ENCODE results near the gene KRTAP10-3.
A peak's percentile ranks its signal among the peaks of the same experiment; 100 is the strongest.
"Not testable (repeated sequence)": the region's sequence is repeated elsewhere in the genome, so short reads cannot be mapped to it uniquely, and the experiment has no call there.

KRTAP10-3 gene

GRCh38 chr21:44572959-44573583, 14.5 kb upstream of the KRTAP10-3 start:
- TF ChIP-seq JUND (IDR thresholded peaks at IDR 0.05; ENCODE audit: low read depth), result no peak
- in situ Hi-C loops (cut with HindIII; ENCODE audit: low pct_unique_long_range_greater_than_20kb, low sequenced_read_pairs), result no loop called here
- DNase-seq (ENCODE audit: low read depth in 1 of 2, low spot score in 1 of 2), result peak; percentile 55 to 61

GRCh38 chr21:44571844-44572782, 13.5 kb upstream of the KRTAP10-3 start:
- no peak for DNase-seq (ENCODE audit: low read depth in 1 of 2, low spot score in 1 of 2)
- in situ Hi-C loops (cut with HindIII; ENCODE audit: low pct_unique_long_range_greater_than_20kb, low sequenced_read_pairs), result no loop called here
- no peak for TF ChIP-seq JUND (IDR thresholded peaks at IDR 0.05; ENCODE audit: low read depth)

- DNase-seq (ENCODE audit: low read depth in 1 of 2, low spot score in 1 of 2), result no peak
- TF ChIP-seq JUND (IDR thresholded peaks at IDR 0.05; ENCODE audit: low read depth), result no peak
- in situ Hi-C loops (cut with HindIII; ENCODE audit: low pct_unique_long_range_greater_than_20kb, low sequenced_read_pairs), result no loop called here
Measured at GRCh38 chr21:44571296-44571695, 12.7 kb upstream of the KRTAP10-3 start.

- no peak for TF ChIP-seq JUND (IDR thresholded peaks at IDR 0.05; ENCODE audit: low read depth)
- no peak for DNase-seq (ENCODE audit: low read depth in 1 of 2, low spot score in 1 of 2)
- in situ Hi-C loops (cut with HindIII; ENCODE audit: low pct_unique_long_range_greater_than_20kb, low sequenced_read_pairs), result no loop called here
Measured at GRCh38 chr21:44569861-44570517, 11.4 kb upstream of the KRTAP10-3 start.

- in situ Hi-C loops (cut with HindIII; ENCODE audit: low pct_unique_long_range_greater_than_20kb, low sequenced_read_pairs), result no loop called here
- DNase-seq (ENCODE audit: low read depth in 1 of 2, low spot score in 1 of 2), result no peak
- no peak for TF ChIP-seq JUND (IDR thresholded peaks at IDR 0.05; ENCODE audit: low read depth)
Measured at GRCh38 chr21:44568667-44569556, 10.3 kb upstream of the KRTAP10-3 start.

- no peak for TF ChIP-seq JUND (IDR thresholded peaks at IDR 0.05; ENCODE audit: low read depth)
- no peak for DNase-seq (ENCODE audit: low read depth in 1 of 2, low spot score in 1 of 2)
- in situ Hi-C loops (cut with HindIII; ENCODE audit: low pct_unique_long_range_greater_than_20kb, low sequenced_read_pairs), result no loop called here
Measured at GRCh38 chr21:44568261-44568660, 9.7 kb upstream of the KRTAP10-3 start.

- no peak for TF ChIP-seq JUND (IDR thresholded peaks at IDR 0.05; ENCODE audit: low read depth)
- in situ Hi-C loops (cut with HindIII; ENCODE audit: low pct_unique_long_range_greater_than_20kb, low sequenced_read_pairs), result no loop called here
Measured at GRCh38 chr21:44567481-44568171, 9.0 kb upstream of the KRTAP10-3 start.

GRCh38 chr21:44566403-44566802, 7.8 kb upstream of the KRTAP10-3 start:
- no peak for DNase-seq (ENCODE audit: low read depth in 1 of 2, low spot score in 1 of 2)
- TF ChIP-seq JUND (IDR thresholded peaks at IDR 0.05; ENCODE audit: low read depth), result no peak
- in situ Hi-C loops (cut with HindIII; ENCODE audit: low pct_unique_long_range_greater_than_20kb, low sequenced_read_pairs), result no loop called here

More at GRCh38 chr21:44567481-44568171, 9.0 kb upstream of the KRTAP10-3 start:
- no peak for DNase-seq (ENCODE audit: low read depth in 1 of 2, low spot score in 1 of 2)

GRCh38 chr21:44564886-44565598, 6.4 kb upstream of the KRTAP10-3 start:
- TF ChIP-seq JUND (IDR thresholded peaks at IDR 0.05; ENCODE audit: low read depth), result no peak
- in situ Hi-C loops (cut with HindIII; ENCODE audit: low pct_unique_long_range_greater_than_20kb, low sequenced_read_pairs), result no loop called here
- no peak for DNase-seq (ENCODE audit: low read depth in 1 of 2, low spot score in 1 of 2)

- TF ChIP-seq JUND (IDR thresholded peaks at IDR 0.05; ENCODE audit: low read depth), result no peak
- in situ Hi-C loops (cut with HindIII; ENCODE audit: low pct_unique_long_range_greater_than_20kb, low sequenced_read_pairs), result no loop called here
- DNase-seq (ENCODE audit: low read depth in 1 of 2, low spot score in 1 of 2), result no peak
Measured at GRCh38 chr21:44564099-44564498, 5.5 kb upstream of the KRTAP10-3 start.

- DNase-seq (ENCODE audit: low read depth in 1 of 2, low spot score in 1 of 2); in situ Hi-C loops (cut with HindIII; ENCODE audit: low pct_unique_long_range_greater_than_20kb, low sequenced_read_pairs): not testable (repeated sequence)
Measured at GRCh38 chr21:44558329-44558675, 293 bp downstream of the KRTAP10-3 start.

All from T47D (cell line).